HG02885 (cell line): Measurements from ENCODE around the gene IWS1.

Source experiments
- ATAC-seq: cut with Tn5 transposase; IDR thresholded peaks from one replicate; pipeline ENCODE4 v1.9.1; 2021; ENCODE audit warnings: mild to moderate bottlenecking; ENCODE audit not compliant: unreplicated experiment, poor library complexity

IWS1 gene

GRCh38 chr2:127506510-127506909 lies 19.8 kb downstream of the IWS1 start:
- ATAC-seq: no peak

GRCh38 chr2:127504552-127505430 lies 21.5 kb downstream of the IWS1 start:
- ATAC-seq: no peak

GRCh38 chr2:127503491-127503890 lies 22.8 kb downstream of the IWS1 start:
- ATAC-seq: no peak

- ATAC-seq: no peak
These were observed 27.9 kb downstream of the IWS1 start for GRCh38 chr2:127498386-127498785.

GRCh38 chr2:127490283-127490682 lies 36.0 kb downstream of the IWS1 start:
- no peak for ATAC-seq

GRCh38 chr2:127486247-127487058 lies 39.8 kb downstream of the IWS1 start:
- ATAC-seq: no peak

- ATAC-seq: no peak
These were observed 40.6 kb downstream of the IWS1 start for GRCh38 chr2:127485694-127486071.

- no peak for ATAC-seq
These were observed 41.1 kb downstream of the IWS1 start for GRCh38 chr2:127485051-127485693.

- no peak for ATAC-seq
These were observed 44.3 kb downstream of the IWS1 start for GRCh38 chr2:127482031-127482430.

- ATAC-seq: no peak
These were observed 46.2 kb downstream of the IWS1 start for GRCh38 chr2:127479866-127480743.

GRCh38 chr2:127479219-127479825 lies 47.0 kb downstream of the IWS1 start:
- ATAC-seq: peak; percentile 43

GRCh38 chr2:127475788-127476187 lies 50.5 kb downstream of the IWS1 start:
- no peak for ATAC-seq

- no peak for ATAC-seq
These were observed 54.0 kb downstream of the IWS1 start for GRCh38 chr2:127472268-127472667.

GRCh38 chr2:127471286-127471988 lies 54.9 kb downstream of the IWS1 start:
- ATAC-seq: no peak

- ATAC-seq: no peak
These were observed 56.3 kb downstream of the IWS1 start for GRCh38 chr2:127469974-127470373.

- no peak for ATAC-seq
These were observed 57.2 kb downstream of the IWS1 start for GRCh38 chr2:127469051-127469450.

- ATAC-seq: no peak
These were observed 61.0 kb downstream of the IWS1 start for GRCh38 chr2:127465258-127465657.

- ATAC-seq: no peak
These were observed 61.6 kb downstream of the IWS1 start for GRCh38 chr2:127464470-127465257.
